MV-4-11 (cell line): ENCODE results near the gene GRIK3.

Experiments used
- DNase-seq: peaks from one replicate; lab custom pipeline; 2025; lab: John Stamatoyannopoulos, UW

GRIK3 gene

DNA sequence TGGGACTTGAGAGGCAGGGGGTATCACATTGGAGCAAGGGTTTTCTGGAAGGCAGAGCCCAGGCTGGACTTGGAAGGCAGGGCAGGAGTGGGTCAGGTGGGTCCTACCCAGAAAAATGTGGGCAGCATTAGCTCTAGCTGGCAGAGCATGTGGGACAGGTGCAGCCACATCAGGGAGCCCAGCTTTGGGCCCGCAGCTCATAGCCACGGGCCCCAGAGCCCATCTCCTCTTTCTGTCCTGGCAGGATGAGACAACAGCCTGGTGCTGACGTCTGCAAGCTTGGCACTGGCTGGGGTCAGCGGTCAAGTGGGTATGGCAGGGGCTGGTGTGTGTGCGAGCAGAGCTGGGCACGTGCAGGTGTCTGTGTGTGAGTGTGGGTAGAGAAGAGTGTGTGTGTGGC, 154.7 kb downstream of the GRIK3 start:
- DNase-seq: no peak

DNA sequence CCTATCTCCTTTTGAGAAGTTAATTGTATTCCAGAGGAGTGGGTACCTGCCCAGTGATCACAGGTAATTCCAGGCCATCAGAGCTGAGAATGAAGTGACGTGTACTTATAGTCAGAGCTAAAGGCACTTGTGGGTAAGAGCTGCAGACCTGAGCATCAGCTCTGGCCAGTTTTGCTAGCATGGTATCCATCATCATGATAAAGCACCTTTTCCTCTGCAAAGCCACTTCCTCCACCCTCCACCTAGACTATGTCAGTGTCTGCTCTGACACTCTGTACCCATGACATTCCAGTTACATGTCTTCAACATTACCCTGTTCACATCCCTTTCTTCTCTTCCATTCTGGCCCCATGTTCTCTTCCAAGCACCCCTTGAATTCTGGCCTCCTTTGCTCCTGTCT, 157.3 kb downstream of the GRIK3 start:
- no peak for DNase-seq

DNA sequence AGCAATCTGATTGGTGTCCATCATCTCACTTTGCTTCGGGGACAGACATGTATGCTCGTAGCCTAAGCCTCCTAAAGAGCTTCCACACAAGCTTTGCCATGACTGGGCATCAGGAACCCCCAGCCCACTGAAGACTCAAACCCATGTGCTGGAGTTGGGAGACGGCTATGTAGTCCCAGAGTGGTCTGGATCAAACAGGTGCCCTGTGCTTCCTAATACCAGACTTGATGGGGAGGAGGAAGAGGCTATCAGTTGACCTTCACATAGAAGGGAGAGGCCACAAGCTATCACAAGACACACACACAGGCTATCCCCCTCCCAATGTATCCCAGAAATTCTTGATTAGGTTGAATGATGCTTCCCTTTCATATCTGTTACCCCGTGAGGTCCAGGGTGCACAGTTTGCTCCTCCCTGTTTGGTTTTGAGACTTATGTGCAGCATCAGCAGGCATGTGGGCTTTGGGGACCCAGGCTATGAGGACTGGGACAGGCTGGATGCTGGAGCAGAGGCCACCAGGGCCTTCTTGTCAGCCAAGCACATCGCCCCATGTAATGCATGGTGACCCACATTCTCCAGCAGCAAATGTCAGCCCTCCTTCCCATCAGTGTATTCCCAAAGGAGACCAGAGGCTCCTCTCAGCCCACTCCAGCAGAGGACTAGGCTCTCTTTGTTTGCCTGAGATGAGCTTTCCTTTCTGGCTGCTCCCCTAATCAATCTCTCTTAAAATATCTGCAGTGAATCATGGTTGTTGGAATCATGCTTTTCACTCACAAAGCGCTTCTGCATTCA, 159.8 kb downstream of the GRIK3 start:
- no peak for DNase-seq

DNA sequence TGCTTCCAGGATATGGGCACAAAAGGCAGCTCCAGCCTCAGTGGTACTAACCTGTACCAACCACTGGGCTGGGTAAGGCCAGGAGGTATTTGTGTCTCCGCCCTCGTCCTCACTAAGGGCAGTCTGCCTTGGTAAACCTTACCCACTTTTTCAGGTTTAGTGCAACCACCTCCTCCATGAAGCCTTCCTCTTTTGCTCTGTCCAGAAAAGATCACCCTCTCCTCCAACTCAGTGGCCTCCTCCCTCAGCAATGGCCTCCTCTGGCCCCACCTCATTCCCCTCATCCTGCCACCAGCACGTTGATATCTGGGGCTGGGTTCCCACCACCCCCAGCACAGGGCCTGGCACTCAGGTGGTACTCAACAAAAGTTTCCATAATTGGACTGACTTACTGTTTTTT, 161.5 kb downstream of the GRIK3 start:
- DNase-seq: no peak

DNA sequence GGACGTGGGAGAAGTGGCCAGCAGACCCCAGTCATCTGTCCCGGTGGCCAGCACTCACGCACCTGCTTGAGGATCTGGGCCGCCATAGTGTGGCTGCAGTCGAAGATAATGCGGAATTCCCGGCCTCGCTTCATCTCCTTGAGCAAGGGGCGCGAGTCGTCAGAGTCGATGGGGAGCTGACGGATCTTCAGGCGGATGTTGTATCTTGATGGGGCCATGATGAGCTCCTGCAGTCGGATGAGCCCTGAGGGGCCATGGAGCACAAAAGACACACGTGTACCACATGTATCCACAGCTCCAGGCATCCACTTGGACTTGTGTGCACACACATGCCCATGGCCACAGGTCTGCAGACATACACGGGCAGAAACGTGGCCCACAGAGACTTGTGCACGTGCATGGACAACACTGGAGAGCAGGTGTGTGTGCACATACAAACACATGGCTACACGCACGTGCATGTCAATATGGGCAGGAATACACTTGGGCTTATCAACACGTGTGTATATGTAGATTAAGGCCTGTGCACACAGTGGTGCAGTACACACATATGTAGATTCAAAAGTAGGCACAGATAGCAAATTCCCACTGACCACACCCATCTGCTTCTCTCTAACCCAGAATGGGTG, 162.1 kb downstream of the GRIK3 start:
- DNase-seq: no peak

DNA sequence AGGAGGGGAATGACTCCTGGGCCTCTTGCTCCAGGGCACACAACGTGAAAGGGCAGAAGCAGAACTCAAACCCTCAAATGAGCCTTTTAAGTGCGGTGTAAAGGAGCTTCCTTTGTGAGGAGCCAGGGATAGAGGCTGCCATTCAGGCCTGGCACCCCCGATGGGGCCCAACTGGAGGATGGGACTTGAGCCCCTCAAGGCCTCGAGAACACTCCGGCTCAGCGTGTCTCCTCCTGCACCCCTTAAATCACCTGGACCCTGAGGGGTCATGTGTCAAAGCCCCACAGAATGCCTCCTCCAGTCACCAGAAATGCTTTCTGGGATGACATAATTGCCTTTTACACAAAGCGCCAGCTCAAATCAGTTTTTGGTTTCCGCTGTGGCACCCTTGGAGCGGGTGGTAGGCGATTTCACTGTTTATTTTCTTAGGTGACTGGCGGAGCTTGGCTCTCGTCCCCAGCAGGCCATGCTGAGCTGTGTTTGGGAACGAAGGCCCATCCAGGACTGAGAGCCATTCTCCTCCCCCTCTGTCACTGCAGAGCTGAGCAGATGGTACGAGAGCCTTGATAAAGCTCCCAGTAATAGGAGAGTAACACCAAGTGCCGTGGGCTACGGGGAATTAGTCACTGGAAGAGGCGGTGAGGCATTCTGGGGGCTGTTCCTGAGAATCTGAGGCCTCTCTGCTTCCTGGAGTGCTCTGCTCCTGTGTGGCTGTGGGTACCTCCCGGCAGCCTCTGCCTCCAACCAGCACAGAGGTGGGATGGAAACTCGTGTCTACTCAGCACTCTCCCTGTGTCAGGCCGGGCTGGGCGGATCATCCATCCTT, 163.0 kb downstream of the GRIK3 start:
- no peak for DNase-seq

DNA sequence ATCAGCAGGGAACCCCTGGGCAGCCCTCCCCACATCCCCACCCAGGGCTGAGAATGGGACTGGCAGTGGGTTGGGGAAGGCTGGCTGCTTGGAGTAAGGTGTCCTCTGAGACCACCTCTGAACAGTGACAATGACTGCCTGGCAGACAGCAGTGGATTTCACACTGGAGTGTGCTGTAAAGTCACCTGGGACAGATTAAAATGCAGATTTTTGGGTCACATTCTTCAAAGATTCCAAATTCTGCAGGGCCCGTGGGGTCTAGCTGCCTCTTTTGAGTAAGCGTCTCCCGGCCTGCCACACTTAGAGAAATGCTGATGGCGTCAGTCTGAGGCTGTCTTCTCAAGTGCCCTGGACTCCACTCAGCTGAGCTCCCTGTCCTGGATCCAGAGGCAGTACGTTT, 164.5 kb downstream of the GRIK3 start:
- no peak for DNase-seq

DNA sequence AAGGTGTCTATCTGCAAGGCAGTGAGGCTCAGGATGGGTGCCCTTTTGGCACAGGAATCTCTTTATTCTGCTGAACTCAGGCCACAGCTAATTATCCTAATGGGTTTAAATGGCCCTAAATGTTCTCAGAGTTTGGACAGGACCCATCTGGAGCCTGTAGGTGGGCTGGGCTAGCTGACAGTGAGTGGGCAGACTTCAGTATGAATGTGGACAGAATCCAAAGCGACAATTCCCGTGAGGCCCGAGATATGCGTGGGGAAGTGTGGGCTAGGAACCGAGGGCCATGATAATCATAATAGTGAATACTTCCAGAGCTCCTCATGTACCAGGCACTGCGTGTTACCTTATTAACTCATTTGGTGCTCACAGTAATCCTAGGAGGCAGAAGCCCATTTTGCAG, 165.3 kb downstream of the GRIK3 start:
- no peak for DNase-seq

DNA sequence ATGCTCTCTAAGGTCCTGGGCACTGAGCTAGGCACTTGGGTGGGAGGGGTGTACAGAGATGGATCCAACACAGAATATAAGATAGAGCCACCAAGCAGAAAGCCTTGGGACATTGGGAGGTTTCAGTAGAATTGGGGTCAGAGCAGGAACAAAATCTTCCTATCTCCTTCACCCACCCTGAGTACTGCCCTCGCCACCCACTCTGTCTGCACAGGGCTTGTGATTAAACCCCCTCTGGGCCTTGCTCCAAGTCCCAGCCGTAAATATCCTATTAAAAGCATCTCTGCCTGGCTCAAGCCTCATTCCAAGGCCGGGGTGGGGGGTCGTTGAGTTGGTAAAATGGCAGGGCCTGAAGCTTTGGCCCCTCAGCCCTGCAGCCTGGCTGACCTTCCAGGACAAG, 166.7 kb downstream of the GRIK3 start:
- DNase-seq: no peak

DNA sequence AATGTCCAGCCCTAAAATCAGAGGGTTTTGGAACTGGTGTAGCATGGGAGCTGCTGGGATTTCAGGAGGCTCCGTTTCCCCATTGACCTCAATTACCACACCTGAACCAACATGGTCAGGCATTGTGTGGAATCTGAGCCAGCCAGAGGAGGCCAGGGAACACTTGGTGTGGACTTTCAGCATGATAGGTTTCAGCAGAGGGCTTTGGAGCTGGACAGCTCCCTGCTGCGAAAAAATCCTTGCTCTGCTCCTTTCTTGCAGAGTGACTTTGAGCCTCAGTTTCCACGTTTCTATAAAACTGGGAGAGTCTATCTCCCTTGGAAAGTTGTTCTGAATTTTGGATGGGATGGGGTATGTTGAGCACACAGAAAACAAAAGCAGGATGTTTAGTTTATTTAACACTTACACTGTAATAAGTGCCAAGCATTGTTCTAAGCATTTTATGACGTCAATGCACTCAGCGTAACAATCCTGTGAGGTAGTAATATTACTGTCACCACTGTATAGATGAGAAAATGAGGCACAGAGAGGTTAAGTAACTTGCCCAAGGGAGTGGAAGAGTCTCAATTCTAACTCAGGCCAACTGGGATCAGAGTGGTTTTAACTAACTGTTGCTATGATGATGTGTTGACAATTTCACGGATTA, 168.0 kb downstream of the GRIK3 start:
- no peak for DNase-seq

DNA sequence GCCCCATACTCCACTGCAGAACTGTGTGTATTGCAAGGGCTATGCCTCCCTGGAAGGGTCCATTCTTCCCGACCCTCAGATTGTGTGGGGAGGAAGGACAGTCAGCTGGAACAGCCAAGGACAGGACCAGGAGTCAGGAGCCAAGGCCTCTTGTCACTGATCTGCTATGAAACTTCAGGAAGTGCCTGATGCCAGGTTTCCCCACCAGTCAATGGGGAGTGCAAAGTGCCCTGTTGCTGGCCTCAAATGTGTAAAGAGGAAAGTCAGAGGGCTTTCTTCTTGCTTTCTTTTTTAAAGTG, 168.8 kb downstream of the GRIK3 start:
- no peak for DNase-seq

DNA sequence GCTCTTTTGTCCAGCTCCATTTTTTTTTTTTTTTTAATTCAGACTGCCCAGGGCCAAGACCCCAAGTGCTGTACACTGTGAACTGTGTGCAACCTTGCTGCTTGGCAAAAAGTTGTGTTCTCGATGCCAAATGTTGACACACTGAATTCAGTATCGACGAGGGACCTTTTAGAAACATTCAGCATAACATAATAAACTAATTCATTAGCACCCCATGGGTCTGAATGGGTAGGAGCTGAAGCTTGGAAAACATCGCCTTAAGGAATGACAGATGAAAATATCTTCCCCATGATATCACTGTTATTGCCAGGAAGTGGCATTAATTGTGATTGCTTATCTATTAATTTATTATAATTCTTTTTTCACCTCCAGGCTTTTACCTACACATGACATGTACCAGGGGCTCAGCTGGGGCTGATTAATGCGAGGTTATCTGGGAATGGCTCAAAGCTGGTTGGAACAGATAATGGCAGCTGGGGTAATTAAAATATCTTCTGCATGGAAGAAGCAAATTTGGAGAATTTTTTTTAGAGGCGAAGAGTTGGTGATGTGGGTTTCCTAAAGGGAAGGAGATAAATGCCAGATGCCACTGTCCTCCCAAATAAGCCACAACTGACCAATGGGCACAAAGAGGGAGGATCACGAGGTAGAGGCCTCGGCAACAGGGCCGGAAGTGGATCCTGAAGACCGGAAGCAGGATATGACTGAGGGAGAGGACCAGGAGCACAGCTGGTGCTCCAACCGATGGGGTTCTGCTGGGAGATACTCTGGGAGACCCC, 169.3 kb downstream of the GRIK3 start:
- DNase-seq: no peak

DNA sequence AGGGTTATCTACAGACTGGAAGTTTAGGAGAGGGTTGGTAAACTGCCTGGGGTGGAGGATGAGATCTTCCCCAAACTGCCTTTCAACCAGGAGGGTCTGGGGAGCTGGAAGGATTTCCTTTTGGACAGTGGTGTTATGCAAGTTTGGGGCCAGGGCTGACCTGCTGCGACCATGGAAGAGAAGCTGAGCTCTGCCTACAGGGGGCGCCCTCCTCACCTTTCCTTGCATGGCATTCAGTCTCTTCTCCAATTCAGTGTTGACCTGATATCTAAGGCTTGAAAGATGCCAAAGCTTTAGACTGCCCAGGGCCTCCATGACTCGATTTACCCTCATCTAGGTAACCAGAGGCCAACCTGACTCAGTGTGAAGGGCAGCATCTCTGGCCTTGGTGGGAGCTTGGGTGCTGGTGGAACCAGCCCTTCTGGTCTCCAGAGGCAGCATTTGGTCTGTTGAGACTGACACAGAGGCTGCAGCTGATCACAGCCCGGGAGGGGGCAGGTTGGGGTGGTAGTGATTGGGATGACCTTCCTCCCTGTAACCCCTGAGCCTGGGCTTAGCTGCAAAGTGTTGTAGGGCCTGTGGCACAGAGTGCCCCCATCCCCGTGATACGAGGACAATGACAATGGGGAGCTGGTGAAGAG, 170.0 kb downstream of the GRIK3 start:
- DNase-seq: no peak

DNA sequence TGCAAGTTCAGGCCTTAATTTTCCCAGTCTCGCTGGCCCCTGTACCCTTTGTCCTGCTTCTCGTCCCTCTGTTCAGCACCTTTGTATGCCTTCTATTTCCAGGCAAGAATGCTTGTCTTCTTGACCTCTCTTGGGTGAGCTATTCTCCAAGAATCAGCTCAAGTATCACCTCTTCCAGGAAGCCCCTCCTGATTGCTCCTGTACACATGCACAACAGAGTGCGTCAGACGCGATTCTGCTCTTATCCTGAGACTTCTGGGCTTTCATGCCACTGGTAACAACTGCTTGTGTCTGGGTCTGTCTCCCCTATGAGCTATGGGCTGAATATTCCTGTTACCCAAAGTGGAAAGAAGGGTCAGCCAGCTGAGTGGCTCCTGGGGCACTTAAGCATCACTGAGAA, 170.8 kb downstream of the GRIK3 start:
- no peak for DNase-seq

DNA sequence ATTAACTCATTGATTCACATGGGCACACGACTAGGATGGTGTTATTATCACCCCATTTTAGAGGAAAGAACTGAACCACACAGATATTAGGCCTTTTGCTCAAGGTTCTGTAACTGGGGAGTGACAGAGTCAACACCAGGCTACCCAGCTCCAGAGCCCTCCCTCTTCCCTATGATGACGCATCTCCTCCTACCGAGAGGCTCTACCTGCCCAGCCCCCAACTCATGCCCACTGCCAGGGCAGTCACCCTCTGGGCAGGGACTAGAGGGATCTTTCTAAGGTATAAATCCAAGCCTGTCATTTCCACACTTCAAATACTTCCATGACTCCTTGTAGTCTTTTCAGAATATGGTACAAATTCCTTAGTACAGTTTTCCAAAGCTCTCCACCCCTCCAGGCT, 171.3 kb downstream of the GRIK3 start:
- DNase-seq: no peak

DNA sequence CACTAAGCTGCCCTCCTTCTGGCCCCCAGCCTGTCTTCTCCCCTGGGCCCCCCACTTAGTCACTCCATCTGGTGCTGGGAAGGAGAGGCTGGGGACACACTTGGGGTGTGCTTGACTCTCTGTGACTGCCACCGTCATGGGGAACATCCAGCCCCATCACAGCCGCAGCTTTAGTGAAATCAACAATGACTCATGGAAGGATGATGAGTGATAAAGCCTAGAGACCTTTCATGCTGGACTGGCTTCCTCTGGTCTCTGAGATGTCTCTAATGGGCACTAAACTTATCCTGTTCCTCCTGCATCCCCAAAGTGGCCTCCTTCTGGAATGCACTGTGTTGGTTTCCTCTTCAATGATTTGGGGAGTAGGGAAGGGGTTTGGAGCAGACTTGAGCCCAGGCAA, 172.9 kb downstream of the GRIK3 start:
- DNase-seq: no peak

DNA sequence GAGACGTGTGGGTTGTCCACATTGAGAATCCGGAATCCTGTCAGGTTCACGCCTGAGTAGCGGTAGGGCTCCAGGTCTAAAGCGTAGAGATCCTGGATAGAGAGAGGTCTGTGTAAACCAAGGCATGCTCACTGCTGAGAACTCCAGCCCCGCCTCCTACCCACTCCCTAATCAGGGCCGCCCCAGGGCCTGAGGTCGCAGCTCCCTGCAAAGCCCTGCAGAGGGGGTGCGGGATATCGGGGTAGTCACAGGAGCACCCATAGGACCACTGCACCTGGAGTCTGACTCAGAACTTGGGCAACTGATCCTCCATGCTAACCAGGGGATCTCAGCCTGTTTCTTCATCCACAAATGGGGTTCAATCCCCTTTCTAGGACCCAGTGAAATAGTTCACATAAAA, 174.4 kb downstream of the GRIK3 start:
- DNase-seq: no peak

DNA sequence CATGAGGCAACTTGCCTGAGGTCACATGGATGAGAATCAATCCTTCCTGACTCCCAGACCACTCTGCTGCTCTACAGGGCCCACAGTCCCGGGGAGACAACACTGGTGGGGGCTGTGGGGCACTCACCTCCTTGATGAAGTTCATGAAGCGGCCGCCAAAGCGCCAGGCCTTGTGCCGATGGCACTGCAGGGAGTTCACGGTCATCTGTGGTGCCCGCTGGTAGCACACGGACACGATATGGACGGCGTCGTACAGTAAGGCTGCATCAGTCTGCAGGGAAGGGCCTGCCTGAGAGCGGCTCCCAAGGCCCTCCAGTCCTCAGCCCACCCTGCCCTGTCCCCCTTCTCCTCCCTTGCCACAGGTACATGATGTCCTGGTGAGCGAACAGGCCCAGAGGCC, 175.3 kb downstream of the GRIK3 start:
- no peak for DNase-seq

DNA sequence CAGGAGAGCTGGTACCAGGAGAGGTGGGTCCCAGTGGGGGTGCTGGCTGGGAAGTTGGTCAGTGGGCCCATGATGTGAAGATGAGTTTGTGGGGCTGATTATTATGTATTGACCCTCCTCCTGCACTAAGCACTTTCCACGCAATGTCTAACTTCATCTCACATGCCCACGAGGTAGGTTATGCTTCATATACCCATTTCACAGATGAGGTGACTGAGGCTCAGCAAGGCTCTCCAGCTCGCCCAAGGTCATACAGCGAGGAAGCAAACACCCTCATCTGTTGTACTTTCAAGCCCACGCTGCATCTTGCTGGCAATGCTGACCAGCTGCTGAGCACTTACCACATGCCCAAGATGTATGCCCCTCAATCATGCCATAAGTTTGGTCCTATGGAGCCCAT, 175.8 kb downstream of the GRIK3 start:
- DNase-seq: no peak

DNA sequence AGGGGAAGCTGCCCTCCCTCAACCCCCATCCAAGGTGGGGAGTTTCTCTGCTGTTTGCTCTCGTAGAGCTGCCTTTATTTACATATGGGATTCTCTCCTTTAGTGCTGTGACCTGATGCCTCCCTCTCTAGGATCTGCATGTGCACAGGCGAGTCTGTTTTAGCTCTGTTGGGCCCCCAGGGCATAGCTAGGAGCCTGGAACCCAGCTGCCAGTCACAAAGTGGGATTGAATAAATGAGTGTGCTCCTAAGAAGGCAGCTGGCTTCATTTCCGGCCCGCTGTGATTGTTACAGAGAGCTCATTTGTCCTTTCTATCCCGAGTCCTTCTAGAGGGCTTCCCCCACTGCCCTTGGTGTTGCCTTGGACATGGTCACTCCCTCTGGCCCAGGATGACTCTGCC, 176.6 kb downstream of the GRIK3 start:
- no peak for DNase-seq

DNA sequence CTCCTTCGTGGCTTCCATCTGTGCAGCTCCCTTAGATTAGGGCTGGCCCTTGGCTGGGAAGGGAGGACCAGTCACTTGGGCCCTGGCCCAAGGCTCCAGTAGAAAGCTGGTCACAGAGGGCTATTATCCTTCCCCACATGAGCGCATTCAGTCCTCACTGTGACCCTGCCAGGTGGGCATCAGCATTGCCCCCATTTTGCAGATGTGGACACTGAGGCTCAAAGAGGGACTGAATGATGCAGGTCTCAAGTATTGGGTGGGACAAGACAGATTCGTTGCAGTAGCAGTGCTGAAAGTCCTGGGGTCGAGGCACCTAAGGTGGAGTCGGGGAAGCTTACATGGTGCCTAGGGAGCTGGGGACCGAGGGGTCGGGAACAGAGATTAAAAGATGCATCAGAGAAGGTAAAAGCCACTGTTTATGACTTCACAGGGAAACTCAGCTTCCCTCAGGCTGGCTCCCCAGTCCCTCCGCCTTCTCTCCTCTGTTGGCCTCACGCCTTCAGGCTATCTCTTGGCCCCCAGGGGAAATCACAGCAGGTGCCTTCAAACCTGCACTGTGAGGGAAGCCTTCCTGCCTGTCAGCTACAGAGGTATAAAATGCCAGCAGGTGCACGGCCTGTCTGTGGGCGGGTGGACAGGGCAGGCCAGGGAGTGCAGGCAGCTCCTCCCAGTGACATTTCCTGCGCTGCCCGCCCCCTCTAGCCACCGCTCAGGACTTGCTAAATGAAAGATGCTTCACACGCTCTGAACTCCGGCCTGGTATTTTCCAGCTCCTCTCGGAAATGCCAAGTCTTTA, 178.4 kb downstream of the GRIK3 start:
- DNase-seq: no peak
